PC-9 (cell line): Measurements from ENCODE around the gene ENTPD3.

Experiments used
- EZH2 ChIP-seq: fragments of 200-600 bp; sonication (generic); IDR thresholded peaks from 2 replicates; pipeline ENCODE4 v1.8.0; 2017; ENCODE audit warnings: antibody characterized with exemption, low read depth
- TF ChIP-seq, protein P1 (sequence below): fragments of 200-600 bp; sonication (generic); conservative IDR thresholded peaks from 2 replicates; pipeline ENCODE4 v1.6.1; 2017; ENCODE audit warnings: mixed run types, antibody characterized with exemption, mild to moderate bottlenecking, moderate library complexity

- TF ChIP-seq, protein P1, sequence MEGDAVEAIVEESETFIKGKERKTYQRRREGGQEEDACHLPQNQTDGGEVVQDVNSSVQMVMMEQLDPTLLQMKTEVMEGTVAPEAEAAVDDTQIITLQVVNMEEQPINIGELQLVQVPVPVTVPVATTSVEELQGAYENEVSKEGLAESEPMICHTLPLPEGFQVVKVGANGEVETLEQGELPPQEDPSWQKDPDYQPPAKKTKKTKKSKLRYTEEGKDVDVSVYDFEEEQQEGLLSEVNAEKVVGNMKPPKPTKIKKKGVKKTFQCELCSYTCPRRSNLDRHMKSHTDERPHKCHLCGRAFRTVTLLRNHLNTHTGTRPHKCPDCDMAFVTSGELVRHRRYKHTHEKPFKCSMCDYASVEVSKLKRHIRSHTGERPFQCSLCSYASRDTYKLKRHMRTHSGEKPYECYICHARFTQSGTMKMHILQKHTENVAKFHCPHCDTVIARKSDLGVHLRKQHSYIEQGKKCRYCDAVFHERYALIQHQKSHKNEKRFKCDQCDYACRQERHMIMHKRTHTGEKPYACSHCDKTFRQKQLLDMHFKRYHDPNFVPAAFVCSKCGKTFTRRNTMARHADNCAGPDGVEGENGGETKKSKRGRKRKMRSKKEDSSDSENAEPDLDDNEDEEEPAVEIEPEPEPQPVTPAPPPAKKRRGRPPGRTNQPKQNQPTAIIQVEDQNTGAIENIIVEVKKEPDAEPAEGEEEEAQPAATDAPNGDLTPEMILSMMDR: no peak
- no peak for TF ChIP-seq EZH2
Observed at GRCh38 chr3:40437889-40438288, 50.9 kb downstream of the ENTPD3 start.
